HepG2 (cell line): ENCODE data around the gene MAJIN. TPM values are rescaled to one million over a fixed set of nuclear protein-coding genes. Genes with fewer than 3 reads are reported as not detected.

Experiments used
- HMGXB4 ChIP-seq, 2 experiments: sonication (generic) in 1 of 2; formaldehyde crosslinking in 1 of 2; IDR thresholded peaks; 2 replicates each; pipeline versions ENCODE4 v1.4.0 to v1.6.1; 2018 to 2020; ENCODE audit warnings: missing genetic modification reagents in 2 of 2, borderline replicate concordance in 1 of 2, low read depth in 1 of 2, mild to moderate bottlenecking in 1 of 2, missing biosample characterization in 1 of 2
- KAT8 ChIP-seq: IDR thresholded peaks from 2 replicates; pipeline ENCODE4 v1.6.1; 2016; ENCODE audit warnings: missing genetic modification reagents, missing compliant biosample characterization
- RBM39 ChIP-seq: fragments of 200-400 bp; formaldehyde crosslinking; IDR thresholded peaks from one replicate; pipeline ENCODE4 v1.6.1; 2018; ENCODE audit warnings: antibody characterized with exemption, mild to moderate bottlenecking, low read depth, low read length; ENCODE audit not compliant: poor library complexity, severe bottlenecking
- SP140L ChIP-seq: sonication (generic); formaldehyde crosslinking; IDR thresholded peaks from 2 replicates; pipeline ENCODE4 v1.4.0; 2020; ENCODE audit warnings: missing genetic modification reagents, borderline replicate concordance
- TAF15 ChIP-seq: fragments of 200-400 bp; formaldehyde crosslinking; IDR thresholded peaks from one replicate; pipeline ENCODE4 v1.6.1; 2018; ENCODE audit warnings: mild to moderate bottlenecking, low read depth, low read length; ENCODE audit not compliant: poor library complexity, severe bottlenecking
- ZNF280D ChIP-seq: sonication (generic); formaldehyde crosslinking; IDR thresholded peaks from 2 replicates; pipeline ENCODE4 v1.5.1; 2020; ENCODE audit warnings: mild to moderate bottlenecking, missing genetic modification reagents
- ZNF350 ChIP-seq: sonication (generic); formaldehyde crosslinking; IDR thresholded peaks from 2 replicates; pipeline ENCODE4 v1.4.0; 2020; ENCODE audit warnings: mild to moderate bottlenecking, low read depth, missing genetic modification reagents, borderline replicate concordance
- ZSCAN22 ChIP-seq: sonication (generic); formaldehyde crosslinking; IDR thresholded peaks from 2 replicates; pipeline ENCODE4 v1.4.0; 2020; ENCODE audit warnings: mild to moderate bottlenecking, missing genetic modification reagents
- microRNA counts: library from miRNA; unstranded; fragments of <30 nt; microRNA quantifications from one replicate; lab custom pipeline; 2015
- microRNA-seq: library from miRNA; unstranded; fragments of <30 nt; microRNA quantifications from one replicate; pipeline ENCODE4, GENCODE V29; 2020
- polyA plus RNA-seq, 8 experiments: library from polyadenylated mRNA; depleted of rRNA in 3 of 8; stranded (reverse) in 7 of 8; unstranded in 1 of 8; fragments of >200 nt; fragmentation: Illumina TruSeq in 4 of 8; extraction: Trizol in 4 of 8; gene quantifications; 2 replicates each; pipeline versions ENCODE4 v1.2.1 to v1.2.3, GENCODE V29; 2011 to 2016; ENCODE audit warnings: low read depth in 4 of 8, missing spikeins in 1 of 8, mixed read lengths in 1 of 8; ENCODE audit not compliant: insufficient read depth in 1 of 8
- small RNA-seq, 3 experiments: library from RNA; depleted of rRNA; stranded (forward); fragments of <200 nt; gene quantifications; one replicate each; pipeline ENCODE3, GENCODE V24; 2012; ENCODE audit warnings: low read depth in 2 of 3, low replicate concordance in 1 of 3; ENCODE audit not compliant: insufficient read length in 3 of 3, insufficient read depth in 2 of 3
- total RNA-seq, 5 experiments: library from RNA; depleted of rRNA; stranded (reverse); fragments of >200 nt; fragmentation: Illumina TruSeq; extraction: Trizol; gene quantifications; 2 replicates each; pipeline ENCODE4 v1.2.3, GENCODE V29; 2016; ENCODE audit warnings: low read depth in 1 of 5

The MAJIN gene
- total and polyA plus RNA-seq, 2 of the 13 experiments (the other 11 are each of a cell fraction or from before 2014, with no cell fraction given): not detected

GRCh38 chr11:64888406-64888728, 83.5 kb downstream of the MAJIN start (continued):
- no peak for TF ChIP-seq RBM39
- no peak for TF ChIP-seq ZSCAN22
- TF ChIP-seq ZNF350 (CRISPR knock-in tag): no peak
- TF ChIP-seq SP140L: no peak
- 0 out of 4 replicates have a peak, but pooled peaks of 1 of the 2 experiments have one; percentile 2 for TF ChIP-seq HMGXB4 (CRISPR knock-in tag; IDR thresholded peaks at IDR 0.05; ENCODE audit: borderline replicate concordance in 1 of 2, low read depth in 1 of 2)
- peak; percentile 25 for TF ChIP-seq TAF15
- TF ChIP-seq ZNF280D (CRISPR knock-in tag): 0 out of 2 replicates have a peak, but pooled peaks have one; percentile 18
- no peak for TF ChIP-seq KAT8 (CRISPR knock-in tag)

MicroRNAs encoded within 50 kb of the gene (microRNA counts, 767-probe panel; counts per million panel counts)
- not detected for microRNA hsa-miR-192-5p (lab: Ali Mortazavi, UCI)

Small RNA genes lying within 50 kb of the gene (microRNA-seq; reads per million reads assigned to microRNA genes)
- not detected for gene MIR6749
- gene MIR6750: 0.68 reads per million
- 0.51 reads per million for gene MIR6879

Small RNA genes lying within 50 kb of the gene (small RNA-seq; reads per million reads assigned to genes)
- gene MIR6749: 0 reads per million in 3 experiments
- 0 reads per million in 3 experiments for gene MIR6750
- gene MIR6879: 0 reads per million in 3 experiments

Other genes with a start within 250 kb of the MAJIN start
- gene NRXN2, start 248.9 kb downstream of the MAJIN start, total RNA-seq (2016; rRNA removed; fragmentation: Illumina TruSeq; extraction: Trizol): not detected in 2 replicates
- gene NRXN2, start 248.9 kb downstream of the MAJIN start, polyA plus RNA-seq (2011; rRNA removed): 0.03 TPM in 1 of 2 replicates, not detected in the other
- not detected in 2 replicates for gene RASGRP2, start 228.0 kb downstream of the MAJIN start, total RNA-seq (2016; rRNA removed; fragmentation: Illumina TruSeq; extraction: Trizol)
- 0.18 and 0.61 TPM in 2 replicates for gene RASGRP2, start 228.0 kb downstream of the MAJIN start, polyA plus RNA-seq (2011; rRNA removed)
- 0.11 TPM in 1 of 2 replicates, not detected in the other for gene PYGM, start 212.1 kb downstream of the MAJIN start, total RNA-seq (2016; rRNA removed; fragmentation: Illumina TruSeq; extraction: Trizol)
- gene PYGM, start 212.1 kb downstream of the MAJIN start, polyA plus RNA-seq (2011; rRNA removed): 0.12 and 0.13 TPM in 2 replicates
- gene SF1, start 193.6 kb downstream of the MAJIN start, total RNA-seq (2016; rRNA removed; fragmentation: Illumina TruSeq; extraction: Trizol): 42.5 and 70.4 TPM in 2 replicates
- gene SF1, start 193.6 kb downstream of the MAJIN start, polyA plus RNA-seq (2011; rRNA removed): 51.9 and 55.5 TPM in 2 replicates
- gene MAP4K2, start 168.9 kb downstream of the MAJIN start, total RNA-seq (2016; rRNA removed; fragmentation: Illumina TruSeq; extraction: Trizol): 7.8 and 8.3 TPM in 2 replicates
- gene MAP4K2, start 168.9 kb downstream of the MAJIN start, polyA plus RNA-seq (2011; rRNA removed): 15.5 and 17.6 TPM in 2 replicates
- 15.3 and 20.5 TPM in 2 replicates for gene MEN1, start 161.6 kb downstream of the MAJIN start, total RNA-seq (2016; rRNA removed; fragmentation: Illumina TruSeq; extraction: Trizol)
- 27.3 and 30.9 TPM in 2 replicates for gene MEN1, start 161.6 kb downstream of the MAJIN start, polyA plus RNA-seq (2011; rRNA removed)
- 0.77 and 1.4 TPM in 2 replicates for gene CDC42BPG, start 127.5 kb downstream of the MAJIN start, total RNA-seq (2016; rRNA removed; fragmentation: Illumina TruSeq; extraction: Trizol)
- gene CDC42BPG, start 127.5 kb downstream of the MAJIN start, polyA plus RNA-seq (2011; rRNA removed): 0.55 and 0.99 TPM in 2 replicates
- gene EHD1, start 93.5 kb downstream of the MAJIN start, total RNA-seq (2016; rRNA removed; fragmentation: Illumina TruSeq; extraction: Trizol): 22.0 and 26.6 TPM in 2 replicates
- 23.6 and 29.4 TPM in 2 replicates for gene EHD1, start 93.5 kb downstream of the MAJIN start, polyA plus RNA-seq (2011; rRNA removed)
- 6.5 and 6.7 TPM in 2 replicates for gene ATG2A, start 54.9 kb downstream of the MAJIN start, total RNA-seq (2016; rRNA removed; fragmentation: Illumina TruSeq; extraction: Trizol)
- 8.0 and 13.2 TPM in 2 replicates for gene ATG2A, start 54.9 kb downstream of the MAJIN start, polyA plus RNA-seq (2011; rRNA removed)
- 1.6 and 2.3 TPM in 2 replicates for gene PPP2R5B, start 47.4 kb downstream of the MAJIN start, total RNA-seq (2016; rRNA removed; fragmentation: Illumina TruSeq; extraction: Trizol)
- 8.3 and 12.6 TPM in 2 replicates for gene PPP2R5B, start 47.4 kb downstream of the MAJIN start, polyA plus RNA-seq (2011; rRNA removed)
- 11.6 and 19.1 TPM in 2 replicates for gene GPHA2, start 36.2 kb downstream of the MAJIN start, total RNA-seq (2016; rRNA removed; fragmentation: Illumina TruSeq; extraction: Trizol)
- 10.1 and 13.0 TPM in 2 replicates for gene GPHA2, start 36.2 kb downstream of the MAJIN start, polyA plus RNA-seq (2011; rRNA removed)
- 3.9 and 4.2 TPM in 2 replicates for gene BATF2, start 24.9 kb upstream of the MAJIN start, total RNA-seq (2016; rRNA removed; fragmentation: Illumina TruSeq; extraction: Trizol)
- gene BATF2, start 24.9 kb upstream of the MAJIN start, polyA plus RNA-seq (2011; rRNA removed): 2.8 and 3.1 TPM in 2 replicates
- gene ARL2, start 42.1 kb upstream of the MAJIN start, total RNA-seq (2016; rRNA removed; fragmentation: Illumina TruSeq; extraction: Trizol): 84.4 and 93.9 TPM in 2 replicates
- gene ARL2, start 42.1 kb upstream of the MAJIN start, polyA plus RNA-seq (2011; rRNA removed): 82.9 and 86.3 TPM in 2 replicates
- gene SNX15, start 55.3 kb upstream of the MAJIN start, total RNA-seq (2016; rRNA removed; fragmentation: Illumina TruSeq; extraction: Trizol): 20.7 and 22.6 TPM in 2 replicates
- 19.1 and 21.2 TPM in 2 replicates for gene SNX15, start 55.3 kb upstream of the MAJIN start, polyA plus RNA-seq (2011; rRNA removed)
- 33.2 and 36.3 TPM in 2 replicates for gene SAC3D1, start 69.1 kb upstream of the MAJIN start, total RNA-seq (2016; rRNA removed; fragmentation: Illumina TruSeq; extraction: Trizol)
- 7.4 and 8.9 TPM in 2 replicates for gene SAC3D1, start 69.1 kb upstream of the MAJIN start, polyA plus RNA-seq (2011; rRNA removed)
- 3.4 and 9.3 TPM in 2 replicates for gene NAALADL1, start 86.4 kb upstream of the MAJIN start, total RNA-seq (2016; rRNA removed; fragmentation: Illumina TruSeq; extraction: Trizol)
- 33.9 and 67.5 TPM in 2 replicates for gene NAALADL1, start 86.4 kb upstream of the MAJIN start, polyA plus RNA-seq (2011; rRNA removed)
- gene CDCA5, start 111.9 kb upstream of the MAJIN start, total RNA-seq (2016; rRNA removed; fragmentation: Illumina TruSeq; extraction: Trizol): 50.6 and 63.1 TPM in 2 replicates
- gene CDCA5, start 111.9 kb upstream of the MAJIN start, polyA plus RNA-seq (2011; rRNA removed): 9.8 and 13.5 TPM in 2 replicates
- gene ZFPL1, start 112.1 kb upstream of the MAJIN start, total RNA-seq (2016; rRNA removed; fragmentation: Illumina TruSeq; extraction: Trizol): 27.6 and 32.2 TPM in 2 replicates
- gene ZFPL1, start 112.1 kb upstream of the MAJIN start, polyA plus RNA-seq (2011; rRNA removed): 49.7 and 56.0 TPM in 2 replicates
- gene VPS51, start 124.1 kb upstream of the MAJIN start, total RNA-seq (2016; rRNA removed; fragmentation: Illumina TruSeq; extraction: Trizol): 57.4 and 76.3 TPM in 2 replicates
- 90.6 and 104 TPM in 2 replicates for gene VPS51, start 124.1 kb upstream of the MAJIN start, polyA plus RNA-seq (2011; rRNA removed)
- 28.8 and 66.9 TPM in 2 replicates for gene TM7SF2, start 139.8 kb upstream of the MAJIN start, total RNA-seq (2016; rRNA removed; fragmentation: Illumina TruSeq; extraction: Trizol)
- gene TM7SF2, start 139.8 kb upstream of the MAJIN start, polyA plus RNA-seq (2011; rRNA removed): 56.0 and 75.6 TPM in 2 replicates
- gene ZNHIT2, start 145.6 kb upstream of the MAJIN start, total RNA-seq (2016; rRNA removed; fragmentation: Illumina TruSeq; extraction: Trizol): 5.7 and 6.5 TPM in 2 replicates
- gene ZNHIT2, start 145.6 kb upstream of the MAJIN start, polyA plus RNA-seq (2011; rRNA removed): 1.1 TPM in 2 replicates
- 869 and 1,024 TPM in 2 replicates for gene FAU, start 150.0 kb upstream of the MAJIN start, total RNA-seq (2016; rRNA removed; fragmentation: Illumina TruSeq; extraction: Trizol)
- gene FAU, start 150.0 kb upstream of the MAJIN start, polyA plus RNA-seq (2011; rRNA removed): 374 and 392 TPM in 2 replicates
- gene MRPL49, start 150.2 kb upstream of the MAJIN start, total RNA-seq (2016; rRNA removed; fragmentation: Illumina TruSeq; extraction: Trizol): 53.3 and 63.2 TPM in 2 replicates
- 39.2 and 41.4 TPM in 2 replicates for gene MRPL49, start 150.2 kb upstream of the MAJIN start, polyA plus RNA-seq (2011; rRNA removed)
- gene SYVN1, start 162.4 kb upstream of the MAJIN start, total RNA-seq (2016; rRNA removed; fragmentation: Illumina TruSeq; extraction: Trizol): 7.4 and 10.3 TPM in 2 replicates
- gene SYVN1, start 162.4 kb upstream of the MAJIN start, polyA plus RNA-seq (2011; rRNA removed): 22.5 and 25.8 TPM in 2 replicates
- 0.15 TPM in 1 of 2 replicates, not detected in the other for gene SPDYC, start 198.1 kb upstream of the MAJIN start, total RNA-seq (2016; rRNA removed; fragmentation: Illumina TruSeq; extraction: Trizol)
- 0.26 and 0.33 TPM in 2 replicates for gene SPDYC, start 198.1 kb upstream of the MAJIN start, polyA plus RNA-seq (2011; rRNA removed)
- gene CAPN1, start 209.8 kb upstream of the MAJIN start, total RNA-seq (2016; rRNA removed; fragmentation: Illumina TruSeq; extraction: Trizol): 51.2 and 57.3 TPM in 2 replicates
- gene CAPN1, start 209.8 kb upstream of the MAJIN start, polyA plus RNA-seq (2011; rRNA removed): 82.6 and 92.6 TPM in 2 replicates